GM12878 (cell line): ENCODE measurements around the gene CHRNG. TPM values are rescaled to one million over a fixed set of nuclear protein-coding genes. Genes with fewer than 3 reads are reported as not detected.

Experiments used
- ATAC-seq: fragments of 200-7000 bp; cut with Tn5 transposase; 3 replicates; pipeline ENCODE4 v1.9.1; 2020; ENCODE audit warnings: mild to moderate bottlenecking, moderate library complexity
- BruUV-seq: library from RNA; stranded (reverse); fragments of 400-500 nt; replicated peaks from 2 replicates; lab custom pipeline; 2021; lab: Mats Ljungman, UMichigan
- CTCF ChIA-PET: fragments of 300-600 bp; sonication (Branson Sonifier 250); formaldehyde crosslinking; extraction: SDS; loops from one replicate; lab custom pipeline; 2021; ENCODE audit warnings: inconsistent platforms; lab: Yijun Ruan, JAX
- POLR2A ChIA-PET: fragments of 350-600 bp; formaldehyde crosslinking; extraction: SDS; loops from one replicate; lab custom pipeline; 2021; ENCODE audit warnings: inconsistent platforms; lab: Charles Lee
- RAD21 ChIA-PET: fragments of 300-600 bp; sonication (Branson Sonifier 250); formaldehyde crosslinking; loops from one replicate; lab custom pipeline; 2023; ENCODE audit warnings: antibody characterized with exemption; ENCODE audit not compliant: unreplicated experiment; lab: Charles Lee
- SMC1A ChIA-PET: fragments of 300-600 bp; sonication (Branson Sonifier 250); formaldehyde crosslinking; loops from one replicate; lab custom pipeline; 2023; ENCODE audit not compliant: unreplicated experiment, uncharacterized antibody; lab: Charles Lee
- DNase-seq: peaks from one replicate; pipeline ENCODE4 v3.0.0-alpha.2; 2011; ENCODE audit warnings: low read depth, low spot score
- FAIRE-seq: peaks from 3 replicates; lab custom pipeline; 2011; peaks lifted over from hg19 to GRCh38; lab: Jason Lieb, UNC
- H2AFZ ChIP-seq: 2 replicates; pipeline ENCODE4 v1.6.0; 2011; ENCODE audit warnings: low read depth, low read length, control low read depth; ENCODE audit not compliant: control insufficient read depth
- H3K27ac ChIP-seq: 2 replicates; pipeline ENCODE4 v1.5.1; 2011; ENCODE audit warnings: control low read depth; ENCODE audit not compliant: control insufficient read depth, insufficient read depth
- H3K27me3 ChIP-seq, 2 experiments: replicated peaks in 1 of 2; 2 replicates each; pipeline versions ENCODE4 v1.6.0 to v1.6.1; 2011; ENCODE audit warnings: low read length in 1 of 2; ENCODE audit not compliant: control insufficient read depth in 2 of 2, insufficient read depth in 2 of 2
- H3K36me3 ChIP-seq, 2 experiments: 2 replicates each; pipeline ENCODE4 v1.5.1; 2011; ENCODE audit warnings: low read length in 1 of 2; ENCODE audit not compliant: control insufficient read depth in 2 of 2, insufficient read depth in 2 of 2
- H3K4me1 ChIP-seq: 2 replicates; pipeline ENCODE4 v1.6.1; 2011; ENCODE audit warnings: mild to moderate bottlenecking, low read length, moderate library complexity, mixed read lengths; ENCODE audit not compliant: control insufficient read depth, insufficient read depth
- H3K4me2 ChIP-seq: 2 replicates; pipeline ENCODE4 v1.6.0; 2011; ENCODE audit warnings: control low read depth; ENCODE audit not compliant: control insufficient read depth, insufficient read depth
- H3K4me3 ChIP-seq: fragments of 200-600 bp; sonication (generic); 2 replicates; pipeline ENCODE4 v1.5.1; 2016
- H3K79me2 ChIP-seq: 2 replicates; pipeline ENCODE4 v1.6.0; 2011; ENCODE audit warnings: low read length; ENCODE audit not compliant: control insufficient read depth, insufficient read depth
- H3K9ac ChIP-seq: 2 replicates; pipeline ENCODE4 v1.8.0; 2011; ENCODE audit warnings: low read length, control low read depth, mixed read lengths; ENCODE audit not compliant: control insufficient read depth, insufficient read depth
- H3K9me3 ChIP-seq: replicated peaks from 3 replicates; pipeline ENCODE4 v1.5.1; 2011; ENCODE audit warnings: mild to moderate bottlenecking, low read length; ENCODE audit not compliant: control insufficient read depth, insufficient read depth
- H4K20me1 ChIP-seq: 2 replicates; pipeline ENCODE4 v1.6.0; 2011; ENCODE audit not compliant: control insufficient read depth, insufficient read depth
- ASH2L ChIP-seq: fragments of 300-600, 200-600 bp; sonication (generic); IDR thresholded peaks from 2 replicates; pipeline ENCODE4 v1.6.1; 2017; ENCODE audit warnings: low read depth, mild to moderate bottlenecking, borderline replicate concordance
- BHLHE40 ChIP-seq, 2 experiments: fragments of 450-650 bp in 1 of 2; IDR thresholded peaks; 2 replicates each; pipeline ENCODE4 v1.6.1; 2011 to 2017; ENCODE audit warnings: low read depth in 2 of 2, borderline replicate concordance in 1 of 2, improper control_type of control experiment in 1 of 2, low read length in 1 of 2, mild to moderate bottlenecking in 1 of 2
- BRCA1 ChIP-seq: IDR thresholded peaks from 2 replicates; pipeline ENCODE4 v1.6.1; 2011; ENCODE audit warnings: low read depth, low read length, improper control_type of control experiment
- CHD1 ChIP-seq: IDR thresholded peaks from 2 replicates; pipeline ENCODE4 v1.6.1; 2012; ENCODE audit warnings: low read depth, low read length, improper control_type of control experiment
- CREB1 ChIP-seq: IDR thresholded peaks from 2 replicates; pipeline ENCODE4 v1.6.1; 2012; ENCODE audit warnings: low read depth, mild to moderate bottlenecking, inconsistent platforms
- CREM ChIP-seq: IDR thresholded peaks from 2 replicates; pipeline ENCODE4 v1.6.1; 2014; ENCODE audit warnings: antibody characterized with exemption, low read depth
- EGR1 ChIP-seq, 2 experiments: IDR thresholded peaks; 1 replicate in 1 of 2; 2 replicates in 1 of 2; pipeline ENCODE4 v1.6.1; 2011 to 2012; ENCODE audit warnings: low read depth in 2 of 2, low read length in 2 of 2, borderline replicate concordance in 1 of 2, mild to moderate bottlenecking in 1 of 2, moderate library complexity in 1 of 2
- RAD21 ChIP-seq: IDR thresholded peaks from 2 replicates; pipeline ENCODE4 v1.6.1; 2011; ENCODE audit warnings: mild to moderate bottlenecking, low read depth, low read length, moderate library complexity; ENCODE audit not compliant: insufficient read depth
- RFX5 ChIP-seq: IDR thresholded peaks from 2 replicates; pipeline ENCODE4 v1.6.1; 2011; ENCODE audit warnings: low read depth, low read length, improper control_type of control experiment
- TCF3 ChIP-seq: IDR thresholded peaks from 2 replicates; pipeline ENCODE4 v1.6.1; 2012; ENCODE audit warnings: low read depth, mild to moderate bottlenecking, low read length, borderline replicate concordance; ENCODE audit not compliant: insufficient read depth
- TCF7 ChIP-seq: IDR thresholded peaks from 2 replicates; pipeline ENCODE4 v1.6.1; 2014; ENCODE audit warnings: antibody characterized with exemption, borderline replicate concordance
- YBX1 ChIP-seq: fragments of 450-650 bp; IDR thresholded peaks from 2 replicates; pipeline ENCODE4 v1.6.1; 2016; ENCODE audit warnings: antibody characterized with exemption
- ZNF384 ChIP-seq: IDR thresholded peaks from 2 replicates; pipeline ENCODE4 v1.6.1; 2012; ENCODE audit warnings: low read depth, mild to moderate bottlenecking, low read length, improper control_type of control experiment, borderline replicate concordance
- WGBS: methylation state at CpG from one replicate; pipeline ENCODE4 v1.1.6; 2016; ENCODE audit warnings: low lambda C conversion rate; ENCODE audit not compliant: insufficient replicate concordance, insufficient coverage; ENCODE audit errors: missing lambda C conversion rate; 5-methylcytosine and 5-hydroxymethylcytosine counted together
- in situ Hi-C: fragments of 300-500 bp; cut with MboI; formaldehyde crosslinking; loops from 9 replicates; pipeline ENCODE4 v1.14.3; 2018; ENCODE audit warnings: mixed read lengths
- intact Hi-C: fragments of 100-400 bp; cut with micrococcal nuclease; formaldehyde crosslinking; loops from one replicate; pipeline ENCODE4 v1.14.2; 2022; ENCODE audit not compliant: unreplicated experiment
- polyA plus RNA-seq, 11 experiments: library from polyadenylated mRNA; depleted of rRNA in 4 of 11; unstranded in 6 of 11; stranded (reverse) in 5 of 11; fragments of >200 nt; fragmentation: Nextera tagmentation in 4 of 11; fragmentation: Illumina TruSeq in 1 of 11; extraction: Ambion mirVana in 4 of 11; extraction: Trizol in 1 of 11; gene quantifications; 1 replicate in 1 of 11; 2 replicates in 10 of 11; pipeline versions ENCODE4 v1.2.1 to v1.2.3, GENCODE V29; 2011 to 2016; ENCODE audit warnings: inconsistent platforms in 2 of 11, missing spikeins in 2 of 11, low read depth in 1 of 11
- total RNA-seq, 4 experiments: library from RNA; depleted of rRNA in 3 of 4; stranded (reverse); fragments of >200 nt in 3 of 4; fragmentation: Illumina TruSeq in 1 of 4; extraction: Trizol in 1 of 4; gene quantifications; 2 replicates each; pipeline versions ENCODE4 v1.2.1 to v1.2.3, GENCODE V29; 2013 to 2021
- TF ChIP-seq, protein P1 (sequence below): fragments of 450-650 bp; IDR thresholded peaks from 2 replicates; pipeline ENCODE4 v1.6.1; 2017; ENCODE audit warnings: mild to moderate bottlenecking
- TF ChIP-seq, protein P2 (sequence below): fragments of 450-650 bp; IDR thresholded peaks from 2 replicates; pipeline ENCODE4 v1.6.1; 2017; ENCODE audit warnings: mild to moderate bottlenecking, moderate library complexity
- TF ChIP-seq, protein P3 (sequence below): IDR thresholded peaks from 2 replicates; pipeline ENCODE4 v1.6.1; 2011; ENCODE audit warnings: borderline replicate concordance, low read depth, mild to moderate bottlenecking, moderate library complexity, mixed read lengths, low read length; ENCODE audit not compliant: insufficient read depth; ENCODE audit errors: extremely low read length

The CHRNG gene
- total and polyA plus RNA-seq, 10 of the 15 experiments (the other 5 are each of a cell fraction or from before 2014, with no cell fraction given) = 0.17 TPM; not detected in 9

DNA sequence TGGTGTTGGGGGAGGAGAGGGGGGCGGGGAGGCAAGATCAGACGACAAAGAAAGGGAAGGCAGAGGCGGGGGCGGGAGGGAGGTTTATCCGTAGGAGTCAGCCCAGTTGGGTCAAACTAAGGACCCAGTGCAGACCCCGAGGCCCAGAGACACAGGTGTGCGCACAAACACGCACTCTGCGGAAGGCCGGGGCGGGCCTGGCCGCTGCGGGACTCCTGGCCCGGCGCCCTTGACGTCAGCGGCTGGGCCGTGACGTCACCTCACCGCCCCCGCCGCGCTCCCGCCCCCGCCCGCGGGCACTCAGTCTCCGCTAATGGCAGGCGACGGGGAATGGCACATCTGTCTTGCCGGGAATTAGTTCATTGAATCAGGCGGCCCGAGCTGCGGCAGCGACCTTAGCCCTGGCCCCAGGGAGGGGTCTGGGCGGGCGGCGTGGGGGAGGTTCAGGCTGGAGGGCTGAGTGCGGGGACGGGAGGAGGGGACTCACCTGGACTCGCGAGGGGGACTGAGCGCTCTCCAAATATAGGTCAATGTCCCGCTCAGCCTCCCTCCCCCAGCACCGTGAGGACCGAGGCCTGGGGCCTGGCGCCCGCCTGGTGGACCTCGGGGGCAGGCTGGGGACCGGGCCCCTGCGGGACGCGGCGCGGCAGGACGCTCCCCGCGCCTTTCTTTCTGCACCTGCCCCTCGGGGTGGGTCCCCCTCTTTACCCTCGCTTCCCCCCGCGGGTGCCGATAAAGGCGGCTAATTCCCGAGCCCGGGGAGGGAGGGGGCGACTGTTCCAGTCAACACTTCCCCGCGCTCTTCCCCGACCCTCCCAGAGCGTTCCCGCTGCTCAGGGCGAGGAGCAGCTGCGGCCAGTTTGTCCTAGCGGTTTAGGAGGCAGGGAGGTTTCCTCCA, 36.3 kb upstream of the CHRNG start:
- no TSS peak for BruUV-seq

More for the DNA sequence above, 36.3 kb upstream of the CHRNG start:
- Histone ChIP-seq H3K9me3 (no peaks in the 10 kb centered on the region), H3K4me2 (no peak overlapping the region), H3K27ac (no peak overlapping the region), H3K4me3 (no peak overlapping the region), H3K36me3 (no peaks in the 10 kb centered on the region), H3K27me3 (peaks cover 5 to 12% of the 10 kb centered on the region in 2 experiments), H4K20me1 (no peaks in the 10 kb centered on the region), H3K79me2 (no peaks in the 10 kb centered on the region), H3K4me1 (no peaks in the 10 kb centered on the region), H2AFZ (no peak overlapping the region), H3K9ac (no peak overlapping the region)
- FAIRE-seq (no peak), DNase-seq (no peak), ATAC-seq (no peak; the same call in 2 of the 3 replicates)
- ChIA-PET RAD21 (no interaction called here), SMC1A (no interaction called here), POLR2A (no interaction called here), CTCF (no interaction called here)
- WGBS = 9% methylated on average over 55 of the region's 75 CpGs
- intact Hi-C loops = no loop called here
- in situ Hi-C loops = no loop called here
- TF ChIP-seq BHLHE40 (IDR thresholded peaks at IDR 0.05; ENCODE audit: borderline replicate concordance in 1 of 2, low read depth in 2 of 2, low read length in 1 of 2) (no peak), ZNF384 (no peak), EGR1 (IDR thresholded peaks at IDR 0.05; ENCODE audit: borderline replicate concordance in 1 of 2, low read depth in 2 of 2, low read length in 2 of 2) (peak in 1 of 2 experiments; percentile 66; a peak in 2 of 3 replicates), CREB1 (peak; percentile 73), RFX5 (no peak), RAD21 (no peak), BRCA1 (no peak), CREM (0 out of 2 replicates have a peak, but pooled peaks have one; percentile 18), TCF7 (no peak), ASH2L (no peak), TCF3 (no peak), YBX1 (no peak), CHD1 (no peak)
- TF ChIP-seq, protein P1, sequence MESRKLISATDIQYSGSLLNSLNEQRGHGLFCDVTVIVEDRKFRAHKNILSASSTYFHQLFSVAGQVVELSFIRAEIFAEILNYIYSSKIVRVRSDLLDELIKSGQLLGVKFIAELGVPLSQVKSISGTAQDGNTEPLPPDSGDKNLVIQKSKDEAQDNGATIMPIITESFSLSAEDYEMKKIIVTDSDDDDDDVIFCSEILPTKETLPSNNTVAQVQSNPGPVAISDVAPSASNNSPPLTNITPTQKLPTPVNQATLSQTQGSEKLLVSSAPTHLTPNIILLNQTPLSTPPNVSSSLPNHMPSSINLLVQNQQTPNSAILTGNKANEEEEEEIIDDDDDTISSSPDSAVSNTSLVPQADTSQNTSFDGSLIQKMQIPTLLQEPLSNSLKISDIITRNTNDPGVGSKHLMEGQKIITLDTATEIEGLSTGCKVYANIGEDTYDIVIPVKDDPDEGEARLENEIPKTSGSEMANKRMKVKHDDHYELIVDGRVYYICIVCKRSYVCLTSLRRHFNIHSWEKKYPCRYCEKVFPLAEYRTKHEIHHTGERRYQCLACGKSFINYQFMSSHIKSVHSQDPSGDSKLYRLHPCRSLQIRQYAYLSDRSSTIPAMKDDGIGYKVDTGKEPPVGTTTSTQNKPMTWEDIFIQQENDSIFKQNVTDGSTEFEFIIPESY = no peak
- TF ChIP-seq, protein P2, sequence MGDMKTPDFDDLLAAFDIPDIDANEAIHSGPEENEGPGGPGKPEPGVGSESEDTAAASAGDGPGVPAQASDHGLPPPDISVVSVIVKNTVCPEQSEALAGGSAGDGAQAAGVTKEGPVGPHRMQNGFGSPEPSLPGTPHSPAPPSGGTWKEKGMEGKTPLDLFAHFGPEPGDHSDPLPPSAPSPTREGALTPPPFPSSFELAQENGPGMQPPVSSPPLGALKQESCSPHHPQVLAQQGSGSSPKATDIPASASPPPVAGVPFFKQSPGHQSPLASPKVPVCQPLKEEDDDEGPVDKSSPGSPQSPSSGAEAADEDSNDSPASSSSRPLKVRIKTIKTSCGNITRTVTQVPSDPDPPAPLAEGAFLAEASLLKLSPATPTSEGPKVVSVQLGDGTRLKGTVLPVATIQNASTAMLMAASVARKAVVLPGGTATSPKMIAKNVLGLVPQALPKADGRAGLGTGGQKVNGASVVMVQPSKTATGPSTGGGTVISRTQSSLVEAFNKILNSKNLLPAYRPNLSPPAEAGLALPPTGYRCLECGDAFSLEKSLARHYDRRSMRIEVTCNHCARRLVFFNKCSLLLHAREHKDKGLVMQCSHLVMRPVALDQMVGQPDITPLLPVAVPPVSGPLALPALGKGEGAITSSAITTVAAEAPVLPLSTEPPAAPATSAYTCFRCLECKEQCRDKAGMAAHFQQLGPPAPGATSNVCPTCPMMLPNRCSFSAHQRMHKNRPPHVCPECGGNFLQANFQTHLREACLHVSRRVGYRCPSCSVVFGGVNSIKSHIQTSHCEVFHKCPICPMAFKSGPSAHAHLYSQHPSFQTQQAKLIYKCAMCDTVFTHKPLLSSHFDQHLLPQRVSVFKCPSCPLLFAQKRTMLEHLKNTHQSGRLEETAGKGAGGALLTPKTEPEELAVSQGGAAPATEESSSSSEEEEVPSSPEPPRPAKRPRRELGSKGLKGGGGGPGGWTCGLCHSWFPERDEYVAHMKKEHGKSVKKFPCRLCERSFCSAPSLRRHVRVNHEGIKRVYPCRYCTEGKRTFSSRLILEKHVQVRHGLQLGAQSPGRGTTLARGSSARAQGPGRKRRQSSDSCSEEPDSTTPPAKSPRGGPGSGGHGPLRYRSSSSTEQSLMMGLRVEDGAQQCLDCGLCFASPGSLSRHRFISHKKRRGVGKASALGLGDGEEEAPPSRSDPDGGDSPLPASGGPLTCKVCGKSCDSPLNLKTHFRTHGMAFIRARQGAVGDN = no peak
- TF ChIP-seq, protein P3, sequence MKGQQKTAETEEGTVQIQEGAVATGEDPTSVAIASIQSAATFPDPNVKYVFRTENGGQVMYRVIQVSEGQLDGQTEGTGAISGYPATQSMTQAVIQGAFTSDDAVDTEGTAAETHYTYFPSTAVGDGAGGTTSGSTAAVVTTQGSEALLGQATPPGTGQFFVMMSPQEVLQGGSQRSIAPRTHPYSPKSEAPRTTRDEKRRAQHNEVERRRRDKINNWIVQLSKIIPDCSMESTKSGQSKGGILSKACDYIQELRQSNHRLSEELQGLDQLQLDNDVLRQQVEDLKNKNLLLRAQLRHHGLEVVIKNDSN = no peak
